ENCODE data around the gene RAB36.

Gene RAB36

DNA sequence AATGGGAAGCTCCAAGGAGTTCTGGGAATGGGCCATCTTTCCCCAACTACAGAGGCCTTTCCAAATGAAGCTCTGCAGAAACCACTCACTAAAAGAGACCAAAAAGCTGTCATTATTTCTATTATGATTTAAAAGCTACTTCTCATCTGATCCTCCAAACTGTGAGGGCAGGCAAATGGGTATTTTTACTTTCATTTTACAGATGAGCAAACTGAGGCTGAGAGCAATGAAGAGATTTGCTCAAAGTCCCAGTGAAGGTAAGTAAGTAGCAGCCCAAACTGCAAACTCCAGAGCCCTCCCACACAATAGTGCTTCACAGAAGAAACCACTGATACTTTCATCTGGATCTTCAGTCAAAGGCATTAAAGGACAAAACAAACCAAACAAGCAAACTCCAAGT is 4.9 kb upstream of the RAB36 start:
- DNase-seq, result no peak

DNA sequence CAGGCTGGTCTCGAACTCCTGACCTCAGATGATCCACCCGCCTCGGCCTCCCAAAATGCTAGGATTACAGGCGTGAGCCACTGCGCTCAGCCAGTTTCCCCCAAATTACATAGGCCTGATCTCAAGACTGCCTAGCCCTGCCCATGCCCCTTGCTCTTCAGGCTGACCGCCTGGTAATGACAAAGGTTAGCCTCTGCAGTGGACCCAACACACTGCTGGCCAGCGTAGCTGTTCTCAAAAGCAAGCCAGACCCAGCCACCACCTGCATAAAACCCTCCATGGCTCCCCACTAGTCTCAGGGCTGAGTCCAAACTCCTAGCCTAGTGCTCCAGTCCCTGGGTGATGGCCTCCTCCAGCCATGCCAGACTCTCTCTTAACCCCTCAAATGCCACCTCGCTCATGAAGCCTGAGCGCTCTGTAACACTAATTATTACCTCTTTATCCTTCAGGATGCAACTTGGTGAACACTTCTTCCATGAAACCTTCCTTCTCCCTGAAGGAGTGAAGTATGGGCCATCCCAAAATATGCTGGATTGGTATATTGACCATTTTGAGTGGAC is 2.7 kb upstream of the RAB36 start:
- no peak for DNase-seq

DNA sequence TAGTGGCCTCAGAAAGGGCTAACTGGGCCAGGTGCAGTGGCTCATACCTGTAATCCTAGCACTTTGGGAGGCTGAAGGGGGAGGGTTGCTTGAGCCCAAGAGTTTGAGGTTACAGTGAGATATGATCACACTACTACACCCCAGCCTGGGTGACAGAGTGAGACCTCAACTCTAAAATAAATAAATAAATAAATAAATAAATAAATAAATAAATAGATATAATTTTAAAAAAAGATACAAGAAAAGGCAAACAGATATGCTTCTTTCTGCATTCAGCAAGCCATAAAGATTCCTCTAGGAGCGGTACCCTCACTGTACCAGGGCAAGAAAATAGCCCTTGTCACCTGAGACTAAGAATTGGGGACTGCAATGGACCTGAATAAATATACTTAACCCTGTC is 2.2 kb upstream of the RAB36 start:
- no peak for DNase-seq

DNA sequence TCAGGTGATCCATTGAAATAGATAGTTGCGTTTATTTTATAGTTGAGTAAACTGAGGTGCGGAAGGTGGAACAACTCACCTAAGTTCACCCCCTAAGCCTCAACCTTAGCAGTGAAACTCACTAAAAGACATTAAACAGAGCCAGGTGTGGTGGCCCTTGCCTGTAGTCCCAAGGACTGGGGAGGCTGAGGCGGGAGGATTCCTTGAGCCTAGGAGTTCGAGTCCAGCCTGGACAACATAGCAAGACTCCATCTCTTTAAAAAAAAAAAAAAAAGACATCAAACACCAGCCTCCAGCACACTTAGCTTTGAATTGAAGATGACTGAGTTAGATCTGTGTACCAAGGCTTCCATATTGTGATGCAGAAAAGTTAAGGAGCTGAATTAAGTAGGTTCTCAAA is 845 bp upstream of the RAB36 start:
- DNase-seq, result no peak

DNA sequence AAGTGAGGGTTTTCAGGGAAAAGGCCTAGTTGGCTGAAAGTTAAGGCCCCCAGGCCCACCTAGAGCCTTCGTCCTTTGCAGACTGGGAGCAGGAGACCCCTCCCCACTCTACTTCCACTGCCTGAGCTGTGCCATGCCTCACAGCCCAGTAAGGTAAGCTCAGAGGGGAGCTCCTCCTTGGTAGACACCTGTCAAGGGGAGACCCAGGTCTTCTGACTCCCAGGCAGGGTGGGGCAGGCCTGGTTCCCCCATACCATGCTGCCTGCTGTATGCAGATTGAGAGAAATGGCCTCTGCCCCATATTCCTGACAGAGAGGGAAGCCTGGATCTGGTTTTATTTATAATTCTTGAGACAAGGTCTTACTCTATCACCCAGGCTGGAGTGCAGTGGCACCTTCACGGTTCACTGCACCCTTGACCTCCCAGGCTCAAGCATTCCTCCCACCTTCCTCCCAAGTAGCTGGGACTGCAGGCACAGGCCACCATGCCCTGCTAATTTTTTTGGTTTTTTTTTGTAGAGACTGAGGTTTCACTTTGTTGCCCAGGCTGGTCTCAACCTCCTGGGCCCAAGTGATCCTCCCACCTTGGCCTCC is 697 bp downstream of the RAB36 start:
- DNase-seq, result no peak

DNA sequence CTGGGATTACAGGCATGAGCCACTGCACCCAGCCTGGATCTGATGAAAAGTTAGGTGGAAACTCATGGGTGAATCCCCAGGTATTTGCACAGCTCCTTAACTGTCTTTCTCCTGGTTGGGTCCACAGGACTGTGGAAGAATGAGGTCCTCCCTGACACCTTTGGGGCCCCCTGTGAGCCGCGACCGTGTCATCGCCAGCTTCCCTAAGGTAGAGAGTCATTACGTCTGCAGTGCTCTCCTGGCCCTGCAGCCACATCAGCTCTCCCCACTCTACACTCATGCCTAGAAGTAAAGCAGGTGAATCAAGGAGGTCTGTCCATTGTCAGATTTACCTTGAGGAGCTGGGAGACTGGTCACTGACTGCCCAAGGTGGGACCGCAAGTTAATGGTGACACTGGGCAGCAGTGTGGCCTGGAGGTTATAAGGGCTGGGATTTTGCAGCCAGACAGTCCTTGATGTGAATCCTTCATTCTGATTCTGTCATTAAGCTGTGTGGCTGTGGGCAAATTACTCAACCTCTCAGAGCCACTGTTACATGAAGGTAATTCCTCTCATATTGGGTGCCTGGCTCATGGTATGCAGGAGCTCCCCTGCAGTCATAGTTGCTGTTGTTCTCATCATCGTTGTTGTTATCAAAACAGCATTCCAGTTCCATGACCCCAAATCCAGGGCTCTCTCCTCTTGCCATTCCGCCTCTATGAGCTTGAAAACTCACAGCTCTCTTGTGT is 1.4 kb downstream of the RAB36 start:
- no peak for DNase-seq

DNA sequence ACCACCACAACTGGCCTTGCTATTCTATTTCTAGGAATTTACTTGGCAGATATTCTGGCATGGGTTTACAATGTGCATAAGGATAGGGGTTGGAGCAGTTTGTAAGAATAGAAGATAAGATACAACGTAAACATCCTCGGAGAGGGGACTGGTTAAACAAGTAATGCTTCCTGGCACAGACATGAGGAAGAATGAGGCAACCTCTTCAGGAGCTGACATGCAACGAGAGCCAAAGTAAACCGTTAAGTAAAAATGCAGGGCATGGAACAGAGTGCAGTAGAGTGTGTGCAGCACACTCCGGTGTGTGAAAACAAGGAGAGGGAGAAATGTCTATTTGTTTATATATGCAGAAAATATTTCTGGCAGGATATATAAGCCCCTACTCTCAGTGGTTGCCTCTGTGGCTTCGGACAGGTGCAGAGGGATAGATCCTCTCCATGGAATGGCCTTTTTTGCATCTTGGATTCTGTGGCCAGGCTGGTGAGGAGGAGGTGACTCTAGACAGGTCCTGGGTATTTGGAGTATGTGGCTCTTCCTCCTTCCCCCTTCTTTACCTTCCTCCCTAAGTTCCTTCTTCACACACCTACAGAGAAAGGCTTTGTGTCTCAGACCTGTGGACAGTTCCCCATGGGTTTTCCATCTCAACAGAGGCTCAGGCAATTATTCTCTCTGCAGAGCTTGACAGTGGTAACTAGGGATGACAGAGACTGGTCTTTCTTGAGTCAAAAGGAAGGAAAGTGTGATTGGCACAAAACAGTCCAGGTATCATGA is 2.5 kb downstream of the RAB36 start:
- no peak for DNase-seq

DNA sequence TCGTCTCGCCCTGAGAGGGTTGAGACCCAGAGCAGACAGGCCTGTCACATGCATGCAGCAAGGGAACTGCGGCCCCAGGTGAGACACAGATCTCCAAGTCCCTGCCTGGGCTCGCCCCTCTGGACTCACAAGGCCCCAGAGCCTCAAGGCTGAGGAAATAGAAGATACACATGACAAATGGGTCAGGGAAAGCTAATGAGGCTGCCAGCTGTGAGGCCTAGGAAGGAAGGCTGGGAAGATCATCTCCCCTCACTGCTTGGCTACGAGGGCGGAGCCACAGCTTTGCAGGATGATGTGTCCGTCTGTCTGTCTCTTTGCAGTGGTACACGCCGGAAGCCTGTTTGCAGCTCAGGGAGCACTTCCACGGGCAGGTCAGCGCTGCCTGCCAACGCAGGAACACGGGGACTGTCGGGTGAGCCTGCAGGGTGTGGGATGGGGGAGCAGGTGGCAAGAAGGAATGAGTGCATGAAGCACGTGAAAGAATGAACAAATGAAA is 4.5 kb downstream of the RAB36 start:
- no peak for DNase-seq

DNA sequence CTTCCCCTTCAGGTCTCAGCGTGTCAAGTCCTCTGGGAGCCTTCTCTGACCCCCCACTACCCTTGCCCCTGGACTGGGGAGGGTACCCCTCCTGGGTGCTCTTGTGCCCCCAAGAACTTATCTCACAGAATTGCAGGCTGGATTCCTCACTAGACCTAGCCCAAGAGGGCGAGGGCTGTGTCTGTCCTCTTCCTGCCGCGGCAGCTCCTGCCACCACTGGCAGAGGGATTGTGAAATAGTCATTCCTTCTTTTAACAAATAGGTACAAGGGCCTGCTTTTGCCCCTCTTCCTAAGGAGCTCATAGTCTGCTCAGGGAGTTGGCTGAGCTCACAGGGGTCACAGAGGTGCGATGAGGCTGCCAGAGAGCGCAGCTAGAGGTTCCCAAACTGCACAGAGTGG is 5.5 kb downstream of the RAB36 start:
- no peak for DNase-seq

DNA sequence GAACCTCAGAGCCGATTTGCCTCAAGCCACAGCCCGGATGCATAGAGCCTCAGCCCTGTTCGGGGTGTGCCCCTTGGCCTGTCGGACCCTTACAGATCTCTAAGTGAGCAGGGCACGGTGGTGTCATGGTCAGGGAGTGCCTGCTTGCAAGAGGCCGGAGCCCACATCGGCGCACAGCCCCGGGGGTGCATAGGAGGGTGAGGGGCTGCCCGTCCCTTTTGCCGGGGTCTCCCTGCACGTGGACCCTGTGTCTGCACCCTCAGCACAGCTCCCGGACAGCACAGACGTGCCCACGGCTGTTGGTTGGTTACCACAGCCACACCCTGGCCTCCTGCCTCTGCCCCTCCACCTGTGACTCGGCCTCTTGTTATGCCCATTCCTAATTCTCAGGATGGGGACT is 6.5 kb downstream of the RAB36 start:
- DNase-seq, result no peak

DNA sequence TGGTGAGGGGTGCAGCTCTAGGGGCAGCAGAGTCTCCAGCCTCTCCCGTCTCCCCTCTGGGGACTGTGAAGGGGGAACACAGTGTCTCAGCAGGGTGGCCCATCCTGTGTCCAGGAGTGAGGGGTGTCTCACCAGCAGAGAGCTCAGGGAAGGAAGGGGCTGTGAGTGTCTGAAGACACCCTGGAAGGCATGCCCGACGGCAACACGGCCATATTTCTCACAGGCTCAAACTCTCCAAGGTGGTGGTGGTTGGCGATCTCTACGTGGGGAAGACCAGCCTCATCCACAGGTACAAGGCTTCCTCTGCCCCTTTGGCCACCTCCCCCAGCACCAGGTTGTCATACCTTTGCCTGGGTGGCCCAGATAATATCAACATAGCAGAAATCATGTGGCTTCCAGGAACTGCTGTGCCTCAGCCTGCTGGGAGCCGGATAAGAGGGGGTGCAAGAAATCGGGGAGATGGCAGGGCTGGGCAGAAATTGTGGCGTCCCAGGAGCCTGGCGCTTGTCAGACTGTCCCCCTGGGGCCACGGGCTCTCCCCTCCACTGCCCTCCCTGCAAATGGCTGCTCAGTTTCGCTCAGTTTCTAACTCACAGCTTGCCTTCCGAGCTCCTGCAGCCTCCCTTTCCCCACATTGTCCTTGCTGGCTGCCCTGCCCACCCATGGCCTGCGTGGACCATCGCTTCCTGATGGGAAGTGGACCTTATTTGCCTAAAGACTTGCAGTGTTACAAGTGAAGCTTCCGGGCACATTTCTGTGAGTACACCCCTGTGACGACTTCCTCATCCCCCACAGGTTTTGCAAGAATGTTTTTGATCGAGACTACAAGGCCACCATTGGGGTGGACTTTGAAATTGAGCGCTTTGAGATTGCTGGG is 7.2 kb downstream of the RAB36 start:
- no peak for DNase-seq

DNA sequence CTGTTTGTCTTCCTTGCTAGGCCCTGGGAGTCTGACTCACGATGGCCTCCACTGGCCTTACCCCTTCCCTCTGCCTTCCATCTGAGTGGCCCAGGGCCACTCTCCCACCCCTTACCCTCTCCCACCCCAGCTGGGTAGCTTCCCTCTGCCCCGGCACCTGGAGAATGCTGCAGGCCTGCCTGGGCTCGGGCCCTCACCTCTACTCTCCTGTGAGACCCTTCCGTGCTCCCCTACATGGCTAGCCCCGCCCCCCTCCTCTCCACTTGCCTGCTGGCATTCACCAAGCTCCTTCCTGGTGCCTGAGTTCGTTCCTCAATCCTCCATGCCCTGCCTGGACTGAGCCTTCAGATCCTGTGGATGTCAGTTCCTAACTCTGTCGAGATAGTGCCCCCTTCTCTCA is 8.7 kb downstream of the RAB36 start:
- DNase-seq, result no peak

DNA sequence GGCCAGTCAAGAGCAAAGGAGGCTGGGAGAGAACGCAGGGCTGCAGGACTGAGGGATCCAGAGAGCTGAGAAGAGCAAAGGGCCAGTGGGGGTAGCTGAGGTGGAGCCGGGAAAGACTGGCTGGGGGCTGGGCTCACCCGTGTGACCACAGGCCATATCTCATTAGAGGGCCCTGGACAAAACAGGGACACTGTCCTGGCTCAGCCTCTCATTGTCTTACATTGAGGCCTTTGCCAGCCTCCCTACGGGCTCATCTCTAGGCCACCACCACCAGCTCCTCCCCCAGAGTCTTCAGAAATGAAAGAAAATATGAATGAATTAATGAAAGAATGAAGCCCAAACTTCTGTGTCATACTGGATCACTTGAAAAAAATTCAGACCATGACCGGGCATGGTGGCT is 9.2 kb downstream of the RAB36 start:
- no peak for DNase-seq

DNA sequence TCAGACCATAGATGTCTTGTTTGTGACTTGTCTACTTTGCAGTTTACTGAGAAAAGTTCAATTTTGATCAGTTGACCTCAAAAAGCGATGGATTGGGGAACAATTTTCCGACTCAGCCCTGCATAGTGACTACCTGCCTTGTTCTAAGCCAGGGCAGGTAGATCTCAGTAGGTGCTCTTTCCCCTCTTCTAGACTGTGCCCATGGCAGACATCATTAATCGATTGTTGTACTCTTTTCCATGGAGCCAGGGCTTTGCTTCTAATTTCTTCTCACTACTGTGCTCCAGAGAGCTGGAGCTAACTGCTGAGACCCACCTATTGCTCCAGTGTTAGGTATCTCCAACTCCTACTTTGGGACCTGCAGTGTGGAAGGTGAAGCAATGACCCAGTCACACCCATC is 9.9 kb downstream of the RAB36 start:
- no peak for DNase-seq

DNA sequence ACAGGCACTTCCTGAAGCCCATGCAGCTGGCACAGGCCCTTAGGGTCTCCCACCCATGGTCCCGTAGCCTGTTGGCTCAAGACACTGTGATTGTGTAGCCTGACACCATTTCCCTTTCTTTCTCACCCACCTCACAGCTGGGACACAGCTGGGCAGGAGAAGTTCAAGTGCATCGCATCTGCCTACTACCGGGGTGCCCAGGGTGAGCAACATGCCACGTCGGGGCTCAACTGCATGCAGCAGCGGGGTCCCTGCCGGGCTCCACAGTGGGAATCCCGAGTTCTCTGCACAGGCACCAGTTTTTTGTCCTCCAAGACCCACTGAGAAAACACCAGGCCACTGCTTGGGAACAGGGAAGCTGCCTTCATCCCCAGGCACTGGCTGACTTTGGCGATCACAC is 10.6 kb downstream of the RAB36 start:
- no peak for DNase-seq

DNA sequence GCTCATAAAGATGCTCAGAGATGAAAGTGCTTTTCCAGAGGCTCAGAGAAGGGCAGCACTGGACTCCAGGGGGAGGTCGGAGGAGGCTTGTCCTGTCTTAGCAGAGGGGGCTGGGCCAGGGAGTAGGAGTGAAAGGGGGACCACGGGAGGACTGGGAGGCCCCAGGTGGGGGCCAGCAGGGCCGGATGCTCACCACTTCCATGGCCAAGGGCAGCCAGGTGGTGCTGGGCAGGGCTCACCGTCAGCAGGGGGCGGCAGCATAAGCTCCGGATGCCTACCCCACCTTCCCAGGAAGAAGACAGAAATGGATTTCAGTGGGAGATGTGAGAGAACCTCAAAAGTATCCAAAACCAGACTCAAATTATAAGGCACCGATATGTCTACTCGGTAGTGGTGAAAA is 11.0 kb downstream of the RAB36 start:
- no peak for DNase-seq

DNA sequence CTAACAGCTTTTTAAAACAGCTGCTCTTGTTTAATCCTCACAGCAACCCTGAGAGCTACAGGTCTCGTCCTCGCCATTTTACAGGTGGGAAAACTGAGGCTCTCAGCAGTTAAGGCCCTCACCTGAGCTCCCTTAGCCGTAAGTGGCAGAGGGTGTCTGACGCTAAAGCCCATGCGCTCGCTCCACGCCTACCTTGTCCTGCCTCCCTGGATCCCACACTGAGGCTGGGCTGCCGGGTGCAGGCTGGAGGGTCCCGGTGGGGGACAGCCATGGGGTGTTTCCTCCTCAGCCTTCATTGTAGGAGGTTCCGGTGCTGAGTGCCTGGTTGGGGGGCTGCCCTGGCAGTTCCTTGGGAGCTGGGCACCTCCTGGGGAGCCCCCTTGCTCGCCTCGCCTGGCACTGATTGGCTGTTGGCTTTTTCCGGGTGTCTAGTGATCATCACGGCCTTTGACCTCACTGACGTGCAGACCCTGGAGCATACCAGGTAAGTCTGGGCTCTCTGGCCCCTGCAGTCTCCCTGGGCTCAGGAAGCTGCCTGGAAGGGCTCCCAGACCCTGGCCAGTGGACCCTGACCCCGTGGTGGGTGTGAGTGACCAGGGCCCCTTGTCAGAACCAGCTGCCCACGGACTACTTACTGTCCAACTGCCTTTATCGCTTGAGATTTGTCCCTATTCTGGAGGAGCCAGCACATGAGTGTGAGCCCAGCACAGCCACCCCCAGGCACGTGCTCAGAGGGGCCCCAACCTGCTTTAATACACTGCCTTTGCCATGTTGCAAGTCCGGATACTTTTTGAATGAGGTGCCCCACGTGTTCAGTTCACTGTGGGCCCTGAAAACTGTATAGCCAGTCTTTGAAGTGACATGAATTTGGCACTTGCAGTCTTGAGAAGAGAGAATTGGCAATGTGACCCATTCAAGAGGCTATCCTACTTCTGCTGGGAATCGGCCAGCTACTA is 12.6 kb downstream of the RAB36 start:
- DNase-seq, result no peak

DNA sequence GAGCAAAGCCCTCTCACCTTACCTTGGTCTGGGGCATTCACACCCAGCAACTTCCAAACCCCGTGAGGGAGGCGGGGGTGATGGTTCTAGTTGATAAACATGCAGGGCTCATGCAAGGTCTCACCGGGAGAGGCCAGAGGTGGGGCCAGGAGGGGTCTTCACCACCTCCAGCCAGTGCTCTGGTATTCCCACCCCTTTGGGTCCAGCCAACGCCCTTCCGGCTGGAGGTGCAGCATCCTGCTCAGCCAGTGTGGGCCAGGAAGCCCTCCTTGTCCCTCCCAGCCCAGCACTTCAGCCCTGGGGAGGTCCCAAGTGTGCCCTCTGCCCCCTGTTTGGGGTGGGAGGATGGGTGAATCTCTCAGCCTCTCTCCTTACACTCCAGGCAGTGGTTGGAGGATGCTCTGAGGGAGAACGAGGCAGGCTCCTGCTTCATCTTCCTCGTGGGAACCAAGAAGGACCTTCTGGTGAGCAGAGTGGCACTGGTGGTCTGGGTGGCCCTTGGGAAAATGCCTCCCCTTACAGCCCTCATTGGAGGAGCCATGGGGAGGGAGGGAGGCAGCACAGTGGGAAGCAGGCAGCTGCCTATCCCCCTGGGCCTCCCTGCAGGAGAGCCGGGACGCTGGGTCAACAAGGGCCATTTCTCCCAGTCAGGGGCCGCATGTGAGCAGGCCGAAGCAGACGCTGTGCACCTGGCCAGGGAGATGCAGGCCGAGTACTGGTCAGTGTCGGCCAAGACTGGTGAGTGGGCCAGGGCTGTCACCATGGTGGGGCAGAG is 13.4 kb downstream of the RAB36 start:
- DNase-seq, result no peak

DNA sequence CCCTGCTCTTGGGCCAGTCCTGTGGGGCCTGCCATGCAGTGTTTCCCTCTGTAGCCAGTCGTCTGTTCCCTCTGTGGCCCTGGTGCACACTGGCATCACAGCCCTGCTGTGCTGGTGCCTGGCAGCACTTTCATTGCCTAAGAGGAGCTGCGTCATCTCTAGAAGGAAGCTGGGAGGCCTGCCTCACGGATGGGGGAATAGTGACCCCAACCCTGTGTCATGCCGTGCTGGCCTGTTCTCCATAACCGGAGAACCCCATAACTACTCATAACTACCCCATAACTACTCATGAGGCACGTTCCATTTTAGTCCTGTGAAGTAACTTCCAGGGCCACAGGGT is 14.0 kb downstream of the RAB36 start:
- DNase-seq, result no peak

DNA sequence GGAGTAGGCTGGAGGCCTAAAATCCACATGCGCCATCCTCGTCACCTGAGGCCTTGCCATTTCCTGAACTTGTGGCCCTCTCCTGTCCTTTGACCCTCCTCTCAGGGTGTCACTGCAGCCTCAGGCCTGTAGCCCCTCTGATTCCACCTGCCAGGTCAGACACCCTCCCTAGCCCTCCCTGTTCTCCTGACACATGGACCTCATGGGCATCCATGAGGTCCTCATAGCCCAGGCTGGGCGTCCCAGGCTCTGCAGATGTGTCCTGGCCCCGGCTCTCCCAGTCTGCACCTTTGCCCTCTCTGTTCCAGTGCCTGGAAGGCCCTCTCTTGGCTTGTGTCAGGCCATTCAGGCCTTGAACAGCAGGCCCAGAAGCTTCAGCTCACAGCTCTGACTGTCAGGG is 15.8 kb downstream of the RAB36 start:
- DNase-seq, result no peak

DNA sequence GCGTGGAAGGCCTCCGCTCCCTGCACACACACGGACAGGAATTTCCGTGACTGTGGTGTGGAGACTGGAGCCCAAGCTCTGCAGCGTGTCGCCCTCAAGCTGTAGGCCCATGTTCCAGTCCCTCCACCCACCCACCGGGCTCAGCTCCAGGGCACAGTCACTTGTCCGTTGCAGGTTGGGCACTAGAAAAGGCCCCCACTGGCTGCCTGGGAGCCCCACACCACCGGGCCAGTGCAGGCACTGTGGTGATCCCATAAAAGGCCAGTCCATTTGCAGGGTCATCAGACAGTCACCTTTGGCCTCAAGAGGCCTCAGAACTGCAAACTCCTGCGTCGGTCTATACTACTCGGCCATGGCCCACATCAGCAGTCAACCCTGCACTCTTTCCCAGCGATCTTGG is 16.3 kb downstream of the RAB36 start:
- DNase-seq, result no peak
